OCI-LY7 (cell line): ENCODE data around the gene MAIP1.

Experiments
- CTCF ChIP-seq: fragments of 200-600 bp; sonication (generic); conservative IDR thresholded peaks from 2 replicates; pipeline ENCODE4 v1.5.1; 2014; ENCODE audit warnings: mild to moderate bottlenecking, antibody characterized with exemption, low read length, moderate library complexity, mixed read lengths
- EZH2phosphoT487 ChIP-seq: fragments of 200-600 bp; sonication (generic); IDR thresholded peaks from 2 replicates; pipeline ENCODE4 v1.6.1; 2018; ENCODE audit warnings: low read depth, borderline replicate concordance, mild to moderate bottlenecking, mixed run types, antibody characterized with exemption, low read length, moderate library complexity, mixed read lengths

GRCh38 chr2:199923924-199924323 lies 31.5 kb upstream of the MAIP1 start:
- TF ChIP-seq CTCF: no peak
- no peak for TF ChIP-seq EZH2phosphoT487
